HCT116 (cell line): ENCODE data around the gene WDR37.

Source experiments
- EZH2 ChIP-seq: fragments of 200-600 bp; sonication (generic); IDR thresholded peaks from 2 replicates; pipeline ENCODE4 v1.6.1; 2017; ENCODE audit warnings: antibody characterized with exemption, mixed run types
- EZH2phosphoT487 ChIP-seq: fragments of 200-600 bp; IDR thresholded peaks from 2 replicates; pipeline ENCODE4 v1.6.1; 2018; ENCODE audit warnings: antibody characterized with exemption, borderline replicate concordance
- POLR2A ChIP-seq: IDR thresholded peaks from 2 replicates; pipeline ENCODE4 v1.7.0; 2011; ENCODE audit warnings: borderline replicate concordance; ENCODE audit not compliant: insufficient read depth, insufficient read length; ENCODE audit errors: extremely low read depth
- POLR2AphosphoS5 ChIP-seq: IDR thresholded peaks from 2 replicates; pipeline ENCODE4 v1.6.1; 2011; ENCODE audit warnings: mild to moderate bottlenecking, low read depth, low read length, moderate library complexity
- YY1 ChIP-seq: IDR thresholded peaks from 2 replicates; pipeline ENCODE4 v1.6.1; 2011; ENCODE audit warnings: low read length, low read depth, moderate library complexity, mild to moderate bottlenecking; ENCODE audit not compliant: insufficient replicate concordance; ENCODE audit errors: extremely low read depth
- ZNF274 ChIP-seq: fragments of 200-500 bp; sonication (Bioruptor generic); IDR thresholded peaks from 2 replicates; pipeline ENCODE4 v1.6.1; 2014; ENCODE audit warnings: mild to moderate bottlenecking, low read depth, low read length, inconsistent platforms
- TF ChIP-seq, protein P1 (sequence below), 3 experiments: fragments of 200-600 bp in 1 of 3; sonication (generic) in 1 of 3; IDR thresholded peaks in 2 of 3; conservative IDR thresholded peaks in 1 of 3; 2 replicates each; pipeline ENCODE4 v1.5.1; 2012 to 2017; ENCODE audit warnings: low read depth in 2 of 3, low read length in 2 of 3, antibody characterized with exemption in 1 of 3, borderline replicate concordance in 1 of 3, control low read depth in 1 of 3, mild to moderate bottlenecking in 1 of 3, mixed read lengths in 1 of 3, mixed run types in 1 of 3, moderate library complexity in 1 of 3; ENCODE audit not compliant: insufficient read depth in 1 of 3
- TF ChIP-seq, protein P2 (sequence below): IDR thresholded peaks from 2 replicates; pipeline ENCODE4 v1.6.1; 2012; ENCODE audit warnings: low read depth

DNA sequence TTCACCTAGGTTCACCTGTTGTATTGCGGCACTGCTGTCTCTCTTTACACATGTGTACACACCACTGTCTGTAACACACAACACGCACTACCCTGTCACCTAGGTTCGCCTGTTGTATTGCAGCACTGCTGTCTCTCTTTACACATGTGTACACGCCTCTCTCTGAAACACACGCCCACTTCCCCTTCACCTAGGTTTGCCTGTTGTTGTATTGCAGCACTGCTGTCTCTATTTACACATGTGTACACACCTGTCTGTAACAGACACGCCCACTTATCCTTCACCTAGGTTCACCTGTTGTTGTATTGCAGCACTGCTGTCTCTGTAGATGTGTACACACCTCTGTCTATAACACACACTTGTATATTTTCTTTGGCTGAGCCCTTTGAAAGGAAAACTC is 51.5 kb downstream of the WDR37 start:
- TF ChIP-seq, protein P1, sequence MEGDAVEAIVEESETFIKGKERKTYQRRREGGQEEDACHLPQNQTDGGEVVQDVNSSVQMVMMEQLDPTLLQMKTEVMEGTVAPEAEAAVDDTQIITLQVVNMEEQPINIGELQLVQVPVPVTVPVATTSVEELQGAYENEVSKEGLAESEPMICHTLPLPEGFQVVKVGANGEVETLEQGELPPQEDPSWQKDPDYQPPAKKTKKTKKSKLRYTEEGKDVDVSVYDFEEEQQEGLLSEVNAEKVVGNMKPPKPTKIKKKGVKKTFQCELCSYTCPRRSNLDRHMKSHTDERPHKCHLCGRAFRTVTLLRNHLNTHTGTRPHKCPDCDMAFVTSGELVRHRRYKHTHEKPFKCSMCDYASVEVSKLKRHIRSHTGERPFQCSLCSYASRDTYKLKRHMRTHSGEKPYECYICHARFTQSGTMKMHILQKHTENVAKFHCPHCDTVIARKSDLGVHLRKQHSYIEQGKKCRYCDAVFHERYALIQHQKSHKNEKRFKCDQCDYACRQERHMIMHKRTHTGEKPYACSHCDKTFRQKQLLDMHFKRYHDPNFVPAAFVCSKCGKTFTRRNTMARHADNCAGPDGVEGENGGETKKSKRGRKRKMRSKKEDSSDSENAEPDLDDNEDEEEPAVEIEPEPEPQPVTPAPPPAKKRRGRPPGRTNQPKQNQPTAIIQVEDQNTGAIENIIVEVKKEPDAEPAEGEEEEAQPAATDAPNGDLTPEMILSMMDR (IDR thresholded peaks at IDR 0.05 in 2 of 3, conservative IDR thresholded peaks at IDR 0.05 in 1 of 3; ENCODE audit: borderline replicate concordance in 1 of 3, insufficient read depth in 1 of 3, low read depth in 2 of 3, low read length in 2 of 3) = no peak
- TF ChIP-seq, protein P2, sequence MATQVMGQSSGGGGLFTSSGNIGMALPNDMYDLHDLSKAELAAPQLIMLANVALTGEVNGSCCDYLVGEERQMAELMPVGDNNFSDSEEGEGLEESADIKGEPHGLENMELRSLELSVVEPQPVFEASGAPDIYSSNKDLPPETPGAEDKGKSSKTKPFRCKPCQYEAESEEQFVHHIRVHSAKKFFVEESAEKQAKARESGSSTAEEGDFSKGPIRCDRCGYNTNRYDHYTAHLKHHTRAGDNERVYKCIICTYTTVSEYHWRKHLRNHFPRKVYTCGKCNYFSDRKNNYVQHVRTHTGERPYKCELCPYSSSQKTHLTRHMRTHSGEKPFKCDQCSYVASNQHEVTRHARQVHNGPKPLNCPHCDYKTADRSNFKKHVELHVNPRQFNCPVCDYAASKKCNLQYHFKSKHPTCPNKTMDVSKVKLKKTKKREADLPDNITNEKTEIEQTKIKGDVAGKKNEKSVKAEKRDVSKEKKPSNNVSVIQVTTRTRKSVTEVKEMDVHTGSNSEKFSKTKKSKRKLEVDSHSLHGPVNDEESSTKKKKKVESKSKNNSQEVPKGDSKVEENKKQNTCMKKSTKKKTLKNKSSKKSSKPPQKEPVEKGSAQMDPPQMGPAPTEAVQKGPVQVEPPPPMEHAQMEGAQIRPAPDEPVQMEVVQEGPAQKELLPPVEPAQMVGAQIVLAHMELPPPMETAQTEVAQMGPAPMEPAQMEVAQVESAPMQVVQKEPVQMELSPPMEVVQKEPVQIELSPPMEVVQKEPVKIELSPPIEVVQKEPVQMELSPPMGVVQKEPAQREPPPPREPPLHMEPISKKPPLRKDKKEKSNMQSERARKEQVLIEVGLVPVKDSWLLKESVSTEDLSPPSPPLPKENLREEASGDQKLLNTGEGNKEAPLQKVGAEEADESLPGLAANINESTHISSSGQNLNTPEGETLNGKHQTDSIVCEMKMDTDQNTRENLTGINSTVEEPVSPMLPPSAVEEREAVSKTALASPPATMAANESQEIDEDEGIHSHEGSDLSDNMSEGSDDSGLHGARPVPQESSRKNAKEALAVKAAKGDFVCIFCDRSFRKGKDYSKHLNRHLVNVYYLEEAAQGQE = no peak
- TF ChIP-seq POLR2A (no peak), POLR2AphosphoS5 (no peak), EZH2 (no peak), ZNF274 (no peak), YY1 (no peak), EZH2phosphoT487 (no peak)
